K562 (cell line): Measurements from ENCODE around the gene NPC1. TPM values are rescaled to one million over a fixed set of nuclear protein-coding genes. Genes with fewer than 3 reads are reported as not detected.
A peak's percentile ranks its signal among the peaks of the same experiment; 100 is the strongest.

Experiments
- CC2D1A ChIP-seq: fragments of 450-650 bp; IDR thresholded peaks from 2 replicates; pipeline ENCODE4 v1.6.1; 2017; ENCODE audit warnings: mild to moderate bottlenecking
- CREM ChIP-seq: IDR thresholded peaks from 2 replicates; pipeline ENCODE4 v1.6.1; 2014; ENCODE audit warnings: antibody characterized with exemption, low read depth
- HMGXB4 ChIP-seq: sonication (generic); formaldehyde crosslinking; IDR thresholded peaks from 2 replicates; pipeline ENCODE4 v1.8.1; 2023; ENCODE audit warnings: mild to moderate bottlenecking, missing genetic modification reagents
- NCOA2 ChIP-seq, 2 experiments: fragments of 450-650 bp; IDR thresholded peaks; 2 replicates each; pipeline ENCODE4 v1.6.1; 2018; ENCODE audit warnings: mild to moderate bottlenecking in 2 of 2, moderate library complexity in 1 of 2; ENCODE audit not compliant: partially characterized antibody in 2 of 2
- NCOA4 ChIP-seq: fragments of 450-650 bp; IDR thresholded peaks from 2 replicates; pipeline ENCODE4 v1.6.1; 2018; ENCODE audit warnings: mild to moderate bottlenecking; ENCODE audit not compliant: partially characterized antibody
- NR2C2 ChIP-seq, 2 experiments: fragments of 200-800 bp in 1 of 2; sonication (Bioruptor generic) in 1 of 2; sonication (generic) in 1 of 2; formaldehyde crosslinking in 1 of 2; IDR thresholded peaks; 2 replicates each; pipeline versions ENCODE4 v1.6.1 to v1.8.0; 2016 to 2022; ENCODE audit warnings: mild to moderate bottlenecking in 1 of 2, missing compliant biosample characterization in 1 of 2, missing genetic modification characterization in 1 of 2, missing genetic modification reagents in 1 of 2
- PCBP1 ChIP-seq: fragments of 200-400 bp; formaldehyde crosslinking; IDR thresholded peaks from 2 replicates; pipeline ENCODE4 v1.6.1; 2018; ENCODE audit warnings: mild to moderate bottlenecking, low read depth, low read length; ENCODE audit not compliant: poor library complexity, severe bottlenecking
- PTBP1 ChIP-seq: fragments of 200-400 bp; formaldehyde crosslinking; IDR thresholded peaks from 2 replicates; pipeline ENCODE4 v1.6.1; 2017; ENCODE audit warnings: low read depth, low read length
- SIX5 ChIP-seq, 2 experiments: IDR thresholded peaks; 2 replicates each; pipeline ENCODE4 v1.6.1; 2011; ENCODE audit warnings: low read length in 2 of 2, borderline replicate concordance in 1 of 2, low read depth in 1 of 2, mild to moderate bottlenecking in 1 of 2, moderate library complexity in 1 of 2; ENCODE audit not compliant: insufficient read depth in 1 of 2
- USF2 ChIP-seq: sonication (generic); formaldehyde crosslinking; IDR thresholded peaks from 2 replicates; pipeline ENCODE4 v1.5.0; 2020; ENCODE audit warnings: missing genetic modification reagents
- ZNF224 ChIP-seq: sonication (generic); formaldehyde crosslinking; IDR thresholded peaks from 2 replicates; pipeline ENCODE4 v1.8.0; 2022; ENCODE audit warnings: mild to moderate bottlenecking, missing genetic modification reagents
- ZNF589 ChIP-seq: fragments of 200-800 bp; sonication (Bioruptor generic); IDR thresholded peaks from 2 replicates; pipeline ENCODE4 v1.6.1; 2016; ENCODE audit warnings: low read depth, missing genetic modification characterization, missing compliant biosample characterization
- polyA plus RNA-seq, 8 experiments: library from polyadenylated mRNA; depleted of rRNA in 4 of 8; stranded (reverse) in 5 of 8; unstranded in 3 of 8; fragments of >200 nt; fragmentation: Nextera tagmentation in 2 of 8; fragmentation: Illumina TruSeq in 1 of 8; extraction: Ambion mirVana in 2 of 8; extraction: Trizol in 1 of 8; gene quantifications; 2 replicates each; pipeline versions ENCODE4 v1.2.1 to v1.2.3, GENCODE V29; 2011 to 2014; ENCODE audit warnings: inconsistent platforms in 1 of 8, missing spikeins in 1 of 8
- total RNA-seq, 7 experiments: library from RNA; depleted of rRNA in 6 of 7; stranded (reverse); fragments of >200 nt in 6 of 7; fragmentation: Illumina TruSeq in 2 of 7; extraction: Trizol in 2 of 7; gene quantifications; 2 replicates each; pipeline versions ENCODE4 v1.2.1 to v1.2.3, GENCODE V29; 2011 to 2021; ENCODE audit warnings: low replicate concordance in 1 of 7
- TF ChIP-seq, protein P1 (sequence below): fragments of 450-650 bp; IDR thresholded peaks from 2 replicates; pipeline ENCODE4 v1.6.1; 2016; ENCODE audit warnings: low read depth
- TF ChIP-seq, protein P2 (sequence below): fragments of 450-650 bp; formaldehyde crosslinking; IDR thresholded peaks from 2 replicates; pipeline ENCODE4 v1.4.0; 2022; ENCODE audit warnings: missing genetic modification characterization

The NPC1 gene
- total and polyA plus RNA-seq, 9 of the 15 experiments (the other 6 are each of a cell fraction or from before 2014, with no cell fraction given): 17.1 to 45.9 (median 27.6) TPM

DNA sequence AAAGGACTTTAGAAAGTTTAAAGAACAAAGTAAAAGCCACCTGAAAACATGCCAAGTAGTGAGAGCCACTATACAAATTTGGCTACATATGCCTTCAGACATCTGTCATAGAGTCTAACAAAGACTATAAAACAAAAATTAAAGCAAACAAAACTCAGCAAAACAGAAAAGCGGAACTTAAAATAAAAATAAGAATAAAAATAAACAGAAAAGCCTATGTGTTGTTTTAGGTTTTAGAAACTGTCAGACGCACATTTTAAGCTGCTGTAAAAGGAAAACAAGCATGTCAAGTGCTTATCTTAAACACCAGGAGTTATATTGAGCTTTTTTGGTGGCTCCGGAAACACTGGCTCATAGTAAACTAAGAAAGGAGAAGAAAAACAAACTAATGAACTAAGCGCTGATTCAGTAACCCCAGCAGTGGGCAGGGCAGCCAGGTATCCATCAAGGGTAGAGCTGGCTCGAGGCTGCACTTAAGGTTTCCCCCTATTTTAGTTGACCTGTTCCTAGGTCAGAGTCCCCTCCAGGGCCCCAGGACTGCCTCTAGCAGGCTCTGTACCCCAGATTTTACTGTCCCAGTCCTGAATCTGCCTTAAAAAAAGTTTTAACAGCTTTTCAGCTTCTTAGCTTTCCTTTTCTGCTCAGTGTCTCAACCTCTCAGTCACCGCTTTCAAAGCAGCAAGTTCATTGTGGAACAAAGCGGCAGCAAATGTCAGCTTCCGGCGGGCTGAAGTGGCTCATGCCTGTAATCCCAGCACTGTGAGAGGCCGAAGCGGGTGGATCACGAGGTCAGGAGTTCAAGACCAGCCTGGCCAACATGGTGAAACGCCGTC is 98.4 kb downstream of the NPC1 start (continued):
- TF ChIP-seq, protein P1, sequence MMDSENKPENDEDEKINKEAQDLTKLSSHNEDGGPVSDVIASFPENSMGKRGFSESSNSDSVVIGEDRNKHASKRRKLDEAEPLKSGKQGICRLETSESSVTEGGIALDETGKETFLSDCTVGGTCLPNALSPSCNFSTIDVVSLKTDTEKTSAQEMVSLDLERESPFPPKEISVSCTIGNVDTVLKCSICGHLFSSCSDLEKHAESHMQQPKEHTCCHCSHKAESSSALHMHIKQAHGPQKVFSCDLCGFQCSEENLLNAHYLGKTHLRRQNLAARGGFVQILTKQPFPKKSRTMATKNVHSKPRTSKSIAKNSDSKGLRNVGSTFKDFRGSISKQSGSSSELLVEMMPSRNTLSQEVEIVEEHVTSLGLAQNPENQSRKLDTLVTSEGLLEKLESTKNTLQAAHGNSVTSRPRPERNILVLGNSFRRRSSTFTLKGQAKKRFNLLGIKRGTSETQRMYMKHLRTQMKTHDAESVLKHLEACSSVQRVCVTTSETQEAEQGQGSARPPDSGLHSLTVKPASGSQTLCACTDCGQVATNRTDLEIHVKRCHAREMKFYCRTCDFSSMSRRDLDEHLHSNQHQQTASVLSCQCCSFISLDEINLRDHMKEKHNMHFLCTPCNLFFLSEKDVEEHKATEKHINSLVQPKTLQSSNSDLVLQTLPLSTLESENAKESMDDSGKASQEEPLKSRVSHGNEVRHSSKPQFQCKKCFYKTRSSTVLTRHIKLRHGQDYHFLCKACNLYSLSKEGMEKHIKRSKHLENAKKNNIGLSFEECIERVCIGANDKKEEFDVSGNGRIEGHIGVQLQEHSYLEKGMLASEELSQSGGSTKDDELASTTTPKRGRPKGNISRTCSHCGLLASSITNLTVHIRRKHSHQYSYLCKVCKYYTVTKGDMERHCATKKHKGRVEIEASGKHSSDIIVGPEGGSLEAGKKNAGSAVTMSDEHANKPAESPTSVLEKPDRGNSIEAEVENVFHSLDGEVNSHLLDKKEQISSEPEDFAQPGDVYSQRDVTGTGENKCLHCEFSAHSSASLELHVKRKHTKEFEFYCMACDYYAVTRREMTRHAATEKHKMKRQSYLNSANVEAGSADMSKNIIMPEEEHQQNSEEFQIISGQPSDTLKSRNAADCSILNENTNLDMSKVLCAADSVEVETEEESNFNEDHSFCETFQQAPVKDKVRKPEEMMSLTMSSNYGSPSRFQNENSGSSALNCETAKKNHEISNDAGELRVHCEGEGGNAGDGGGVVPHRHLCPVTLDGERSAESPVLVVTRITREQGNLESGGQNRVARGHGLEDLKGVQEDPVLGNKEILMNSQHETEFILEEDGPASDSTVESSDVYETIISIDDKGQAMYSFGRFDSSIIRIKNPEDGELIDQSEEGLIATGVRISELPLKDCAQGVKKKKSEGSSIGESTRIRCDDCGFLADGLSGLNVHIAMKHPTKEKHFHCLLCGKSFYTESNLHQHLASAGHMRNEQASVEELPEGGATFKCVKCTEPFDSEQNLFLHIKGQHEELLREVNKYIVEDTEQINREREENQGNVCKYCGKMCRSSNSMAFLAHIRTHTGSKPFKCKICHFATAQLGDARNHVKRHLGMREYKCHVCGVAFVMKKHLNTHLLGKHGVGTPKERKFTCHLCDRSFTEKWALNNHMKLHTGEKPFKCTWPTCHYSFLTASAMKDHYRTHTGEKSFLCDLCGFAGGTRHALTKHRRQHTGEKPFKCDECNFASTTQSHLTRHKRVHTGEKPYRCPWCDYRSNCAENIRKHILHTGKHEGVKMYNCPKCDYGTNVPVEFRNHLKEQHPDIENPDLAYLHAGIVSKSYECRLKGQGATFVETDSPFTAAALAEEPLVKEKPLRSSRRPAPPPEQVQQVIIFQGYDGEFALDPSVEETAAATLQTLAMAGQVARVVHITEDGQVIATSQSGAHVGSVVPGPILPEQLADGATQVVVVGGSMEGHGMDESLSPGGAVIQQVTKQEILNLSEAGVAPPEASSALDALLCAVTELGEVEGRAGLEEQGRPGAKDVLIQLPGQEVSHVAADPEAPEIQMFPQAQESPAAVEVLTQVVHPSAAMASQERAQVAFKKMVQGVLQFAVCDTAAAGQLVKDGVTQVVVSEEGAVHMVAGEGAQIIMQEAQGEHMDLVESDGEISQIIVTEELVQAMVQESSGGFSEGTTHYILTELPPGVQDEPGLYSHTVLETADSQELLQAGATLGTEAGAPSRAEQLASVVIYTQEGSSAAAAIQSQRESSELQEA: no peak
- TF ChIP-seq PTBP1 (no peak), NCOA4 (no peak), USF2 (CRISPR knock-in tag) (no peak), NR2C2 (CRISPR knock-in tag; IDR thresholded peaks at IDR 0.05) (no peak), NR2C2 (tag; IDR thresholded peaks at IDR 0.05) (peak; percentile 47), ZNF224 (no peak), HMGXB4 (no peak), CC2D1A (no peak), NCOA2 (IDR thresholded peaks at IDR 0.05; ENCODE audit: partially characterized antibody in 2 of 2) (no peak), PCBP1 (no peak), SIX5 (IDR thresholded peaks at IDR 0.05; ENCODE audit: borderline replicate concordance in 1 of 2, insufficient read depth in 1 of 2, low read depth in 1 of 2, low read length in 2 of 2) (no peak), ZNF589 (no peak), CREM (no peak)
- TF ChIP-seq, protein P2, sequence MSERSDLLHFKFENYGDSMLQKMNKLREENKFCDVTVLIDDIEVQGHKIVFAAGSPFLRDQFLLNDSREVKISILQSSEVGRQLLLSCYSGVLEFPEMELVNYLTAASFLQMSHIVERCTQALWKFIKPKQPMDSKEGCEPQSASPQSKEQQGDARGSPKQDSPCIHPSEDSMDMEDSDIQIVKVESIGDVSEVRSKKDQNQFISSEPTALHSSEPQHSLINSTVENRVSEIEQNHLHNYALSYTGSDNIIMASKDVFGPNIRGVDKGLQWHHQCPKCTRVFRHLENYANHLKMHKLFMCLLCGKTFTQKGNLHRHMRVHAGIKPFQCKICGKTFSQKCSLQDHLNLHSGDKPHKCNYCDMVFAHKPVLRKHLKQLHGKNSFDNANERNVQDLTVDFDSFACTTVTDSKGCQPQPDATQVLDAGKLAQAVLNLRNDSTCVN: no peak
